Transverse colon (tissue), 4 donors: Measurements from ENCODE around the gene ZBTB39.

Experiments used
- EP300 ChIP-seq: sonication (generic); formaldehyde crosslinking; IDR thresholded peaks from one replicate; pipeline ENCODE4 v1.6.1; 2017; ENCODE audit warnings: antibody characterized with exemption, low read depth
- POLR2A ChIP-seq: fragments of 450-650 bp; IDR thresholded peaks from one replicate; pipeline ENCODE4 v1.6.1; 2016; ENCODE audit warnings: antibody characterized with exemption, mild to moderate bottlenecking, moderate library complexity
- POLR2AphosphoS5 ChIP-seq, 3 donors: sonication (generic); formaldehyde crosslinking; IDR thresholded peaks; one replicate each; pipeline ENCODE4 v1.6.1; 2016; ENCODE audit warnings: antibody characterized with exemption in 3 of 3
- TF ChIP-seq, protein P1 (sequence below), 5 experiments: fragments of 200-600 bp in 3 of 5; fragments of 450-650 bp in 2 of 5; sonication (generic) in 3 of 5; IDR thresholded peaks; 1 replicate in 2 of 5; 2 replicates in 3 of 5; pipeline ENCODE4 v1.5.1; 2016 to 2017; ENCODE audit warnings: antibody characterized with exemption in 5 of 5, inconsistent platforms in 3 of 5, mild to moderate bottlenecking in 2 of 5, moderate library complexity in 1 of 5

DNA sequence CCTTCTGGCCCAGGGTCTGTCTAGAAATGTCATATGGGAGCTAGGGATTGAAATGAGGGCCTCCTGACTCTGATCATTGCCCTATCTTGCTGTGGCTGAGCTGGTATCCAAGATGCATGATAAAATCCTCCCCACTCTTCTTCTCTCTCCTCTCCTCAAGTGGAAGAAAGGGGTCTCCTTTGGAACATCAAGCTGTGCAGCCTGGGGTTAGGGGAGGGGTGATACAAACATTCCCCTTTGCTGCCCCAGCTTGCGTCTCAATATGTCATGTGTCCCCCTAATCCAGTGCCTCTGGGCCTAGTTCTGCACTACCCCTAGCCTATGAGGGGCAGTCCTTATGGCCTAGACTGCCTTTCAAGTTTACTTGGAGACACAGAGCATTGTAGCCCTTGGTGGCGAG, 57.5 kb downstream of the ZBTB39 start:
- TF ChIP-seq, protein P1, sequence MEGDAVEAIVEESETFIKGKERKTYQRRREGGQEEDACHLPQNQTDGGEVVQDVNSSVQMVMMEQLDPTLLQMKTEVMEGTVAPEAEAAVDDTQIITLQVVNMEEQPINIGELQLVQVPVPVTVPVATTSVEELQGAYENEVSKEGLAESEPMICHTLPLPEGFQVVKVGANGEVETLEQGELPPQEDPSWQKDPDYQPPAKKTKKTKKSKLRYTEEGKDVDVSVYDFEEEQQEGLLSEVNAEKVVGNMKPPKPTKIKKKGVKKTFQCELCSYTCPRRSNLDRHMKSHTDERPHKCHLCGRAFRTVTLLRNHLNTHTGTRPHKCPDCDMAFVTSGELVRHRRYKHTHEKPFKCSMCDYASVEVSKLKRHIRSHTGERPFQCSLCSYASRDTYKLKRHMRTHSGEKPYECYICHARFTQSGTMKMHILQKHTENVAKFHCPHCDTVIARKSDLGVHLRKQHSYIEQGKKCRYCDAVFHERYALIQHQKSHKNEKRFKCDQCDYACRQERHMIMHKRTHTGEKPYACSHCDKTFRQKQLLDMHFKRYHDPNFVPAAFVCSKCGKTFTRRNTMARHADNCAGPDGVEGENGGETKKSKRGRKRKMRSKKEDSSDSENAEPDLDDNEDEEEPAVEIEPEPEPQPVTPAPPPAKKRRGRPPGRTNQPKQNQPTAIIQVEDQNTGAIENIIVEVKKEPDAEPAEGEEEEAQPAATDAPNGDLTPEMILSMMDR (IDR thresholded peaks at IDR 0.05), result no peak
- TF ChIP-seq POLR2AphosphoS5 (IDR thresholded peaks at IDR 0.05) (no peak), EP300 (no peak), POLR2A (no peak)
